Astrocyte (in vitro differentiated cells and primary cell): ENCODE results near the gene SFT2D1.

Experiments used
- CTCF ChIP-seq: IDR thresholded peaks from 2 replicates; pipeline ENCODE4 v1.5.1; 2011; ENCODE audit warnings: low read depth, mild to moderate bottlenecking, inconsistent platforms, low read length, moderate library complexity; ENCODE audit not compliant: insufficient read depth
- EZH2 ChIP-seq: IDR thresholded peaks from 2 replicates; pipeline ENCODE4 v1.6.1; 2012; ENCODE audit warnings: mild to moderate bottlenecking, low read length, inconsistent platforms; ENCODE audit not compliant: insufficient read depth

- TF ChIP-seq CTCF (no peak), EZH2 (no peak)
Measured at GRCh38 chr6:166323395-166323794, 18.9 kb downstream of the SFT2D1 start.
